NK-92 treated with Interleukin-12 subunit alpha and Interleukin-12 subunit beta, amount 100 ng/mL, for 24 hours (cell line): ENCODE data around the gene CES3.

ENCODE experiments used
- DNase-seq: peaks from one replicate; lab custom pipeline; 2025; lab: John Stamatoyannopoulos, UW

Gene CES3

DNA sequence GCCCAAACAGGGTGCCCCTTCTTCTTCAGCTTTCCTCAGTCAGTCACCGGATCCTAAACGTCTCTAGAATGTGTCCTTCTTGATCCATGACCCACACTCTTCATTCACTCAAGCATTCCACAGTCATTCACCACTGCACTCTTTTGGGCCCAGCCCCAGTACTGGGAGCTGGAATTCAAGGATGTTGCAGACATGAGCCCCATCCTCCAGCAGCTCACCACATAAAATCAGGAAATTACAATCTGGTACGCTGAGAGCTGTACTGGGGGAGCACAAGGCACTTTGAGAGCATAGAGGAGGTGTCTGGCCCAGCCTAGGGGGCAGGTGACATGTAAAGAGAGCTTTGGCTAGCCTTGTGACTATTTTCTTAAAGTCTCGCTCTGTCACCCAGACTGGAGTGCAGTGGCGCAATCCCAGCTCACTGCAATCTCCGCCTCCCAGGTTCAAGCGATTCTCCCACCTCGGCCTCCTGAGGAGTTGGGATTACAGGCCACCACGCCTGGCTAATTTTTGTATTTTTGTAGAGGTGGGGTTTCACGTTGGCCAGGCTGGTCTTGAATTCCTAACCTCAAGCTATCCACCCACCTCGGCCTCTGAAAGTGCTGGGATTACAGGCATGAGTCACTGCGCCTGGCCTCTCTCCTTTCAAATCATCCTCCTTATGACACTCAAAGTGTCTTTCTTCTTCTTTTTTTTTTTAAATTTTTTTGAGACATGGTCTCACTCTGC lies 46.0 kb downstream of the CES3 start:
- DNase-seq, result no peak

DNA sequence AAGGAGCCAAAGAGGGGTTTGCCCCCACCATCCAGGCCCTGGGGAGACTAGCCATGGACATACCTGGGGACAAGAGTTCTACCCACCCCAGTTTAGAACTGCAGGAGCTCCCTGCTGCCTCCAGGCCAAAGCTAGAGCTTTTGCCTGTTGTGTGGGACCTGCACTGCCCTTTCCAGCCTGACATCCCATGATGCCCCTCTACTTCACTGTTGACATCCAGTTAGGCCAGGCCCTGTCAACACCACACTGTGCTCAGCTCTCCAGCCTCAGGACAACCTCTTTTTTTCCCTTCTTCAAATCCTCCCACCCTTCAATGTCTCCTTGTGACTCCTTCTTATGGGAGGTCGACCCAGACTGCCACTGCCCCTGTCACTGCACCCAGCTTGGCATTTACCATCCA lies 48.1 kb downstream of the CES3 start:
- no peak for DNase-seq

DNA sequence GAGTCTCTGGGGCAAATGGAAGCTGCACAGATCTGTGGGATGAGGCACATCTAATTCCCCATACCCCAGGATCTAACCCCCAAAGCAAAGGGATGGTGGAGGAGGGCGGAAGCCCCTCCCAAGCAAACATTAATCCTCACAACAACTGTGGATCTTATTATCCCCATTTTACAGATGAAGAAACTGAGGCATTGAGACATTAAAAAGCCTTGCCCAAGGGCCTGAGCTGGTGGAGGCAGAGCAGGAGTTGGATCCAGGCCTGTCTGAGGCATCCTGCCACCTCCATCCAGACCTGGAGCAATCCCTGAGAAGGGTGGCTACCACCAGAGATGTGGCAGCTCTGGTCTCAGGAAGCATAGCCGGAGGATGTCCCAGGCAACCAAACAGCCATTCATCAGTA lies 50.2 kb downstream of the CES3 start:
- DNase-seq, result no peak

DNA sequence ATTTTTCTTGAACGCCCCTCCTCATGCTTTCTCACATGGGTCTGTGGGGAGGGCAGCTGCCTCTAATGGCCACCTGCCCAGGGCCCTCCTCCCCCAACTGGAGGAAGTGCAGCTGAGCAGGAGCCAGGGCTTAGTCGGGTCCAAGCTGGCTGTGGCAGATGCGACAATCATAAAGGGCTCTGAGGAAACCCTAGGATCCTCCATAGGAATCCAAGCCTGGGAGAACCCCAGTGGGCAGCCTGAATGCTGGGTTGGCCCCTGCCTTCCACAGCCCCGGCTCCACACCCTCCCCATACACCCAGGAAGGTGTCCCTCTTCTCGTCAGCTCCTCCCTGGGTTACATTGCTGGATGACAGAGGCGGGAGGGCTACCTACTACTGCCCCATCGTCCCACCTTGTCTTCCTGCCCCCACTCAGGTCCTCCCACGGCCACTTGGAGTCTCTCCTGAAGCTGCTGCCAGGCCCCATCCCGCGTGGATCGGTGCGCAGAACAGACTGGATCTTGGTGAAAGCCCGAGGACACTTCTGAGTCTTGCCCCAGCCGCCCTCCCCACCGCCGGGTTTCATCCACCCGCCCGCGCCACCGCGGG lies 52.3 kb downstream of the CES3 start:
- DNase-seq, result no peak

DNA sequence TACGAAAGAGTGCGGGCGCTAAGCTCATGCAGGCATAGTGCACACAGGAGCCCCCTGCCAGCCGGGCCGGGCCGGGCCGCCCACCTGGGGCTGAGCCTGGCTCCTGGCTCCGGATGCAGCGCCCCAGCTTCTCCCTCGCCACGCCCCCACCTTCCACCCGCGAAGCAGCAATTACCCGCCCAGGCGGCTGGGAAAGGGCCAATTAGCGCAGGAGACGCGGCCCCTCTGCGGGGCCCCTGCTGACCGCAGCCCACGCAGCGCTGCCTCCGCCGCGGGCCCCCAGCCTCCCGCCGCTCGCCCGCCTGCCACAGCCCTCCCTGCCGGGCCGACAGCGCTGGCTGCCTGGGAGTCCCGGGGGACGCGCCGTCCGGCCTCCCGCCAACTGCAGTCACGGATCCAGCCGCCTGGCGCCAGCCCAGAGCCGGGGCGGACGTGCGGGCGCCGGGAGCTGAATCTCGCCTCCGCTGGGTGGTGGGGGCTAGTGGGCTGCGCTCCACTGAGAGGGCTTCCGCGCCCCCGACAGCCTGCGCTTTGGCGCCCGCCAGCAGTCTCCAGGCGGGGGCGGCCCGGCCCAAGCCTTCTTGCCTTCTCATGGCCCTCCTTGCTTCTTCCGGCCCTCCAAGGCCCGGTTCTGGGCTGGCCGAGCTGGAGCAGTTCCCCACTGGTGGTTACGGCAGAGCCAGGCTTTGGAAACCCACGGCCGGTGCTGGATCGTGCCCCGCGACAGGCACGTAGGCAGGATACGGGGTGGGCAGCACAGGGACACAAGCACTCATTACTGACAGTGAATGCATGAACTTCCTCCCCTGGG lies 53.0 kb downstream of the CES3 start:
- no peak for DNase-seq

DNA sequence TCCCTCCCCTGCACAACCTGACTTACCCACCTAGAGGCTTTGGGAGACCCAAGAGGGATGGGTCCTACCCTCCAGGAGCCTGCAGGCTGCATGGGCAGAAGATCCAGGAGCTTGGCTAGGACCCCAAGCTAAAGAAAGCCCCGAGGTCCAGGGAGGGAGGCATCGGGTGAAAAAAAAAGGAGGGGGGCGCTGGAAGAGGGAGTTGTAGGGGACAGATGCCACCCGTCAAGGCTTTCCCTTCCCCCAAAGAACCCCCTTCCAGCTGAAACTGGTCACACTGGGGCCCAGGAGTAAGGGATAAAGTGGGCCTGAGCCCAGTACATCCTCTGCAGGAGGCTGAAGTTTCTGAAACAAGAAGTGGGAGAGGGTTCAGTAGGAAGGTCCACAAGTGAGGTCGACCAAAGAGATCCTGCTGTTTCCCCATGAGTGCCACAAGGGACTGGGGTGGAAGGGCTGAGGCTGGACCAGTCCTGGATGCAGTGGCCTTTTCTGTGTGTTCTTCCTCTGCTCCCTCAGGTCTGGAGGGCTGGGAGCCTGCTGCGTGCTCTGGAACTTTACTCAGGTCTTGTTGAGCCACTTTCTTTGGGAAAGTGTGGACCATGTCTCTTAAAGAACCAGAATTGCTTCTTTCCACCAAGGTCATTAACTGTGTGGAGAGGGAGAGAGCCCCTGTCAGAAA lies 53.7 kb downstream of the CES3 start:
- no peak for DNase-seq

DNA sequence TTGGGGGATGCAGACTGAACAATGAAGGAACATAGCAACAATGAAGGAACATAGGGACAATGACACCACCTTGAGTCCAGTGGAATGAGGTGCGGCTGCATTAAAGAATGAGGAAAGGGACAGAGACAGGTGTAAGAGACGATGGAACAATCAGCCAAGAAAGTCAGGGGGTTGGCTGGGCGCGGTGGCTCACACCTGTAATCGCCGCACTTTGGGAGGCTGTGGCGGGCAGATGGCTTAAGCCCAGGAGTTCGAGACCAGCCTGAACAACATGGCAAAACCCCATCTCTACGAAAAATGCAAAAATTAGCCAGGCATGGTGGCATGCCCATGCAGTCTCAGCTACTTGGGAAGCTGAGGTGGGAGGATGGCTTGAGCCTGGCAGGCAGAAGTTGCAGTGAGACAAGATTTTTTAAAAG lies 54.3 kb downstream of the CES3 start:
- no peak for DNase-seq

DNA sequence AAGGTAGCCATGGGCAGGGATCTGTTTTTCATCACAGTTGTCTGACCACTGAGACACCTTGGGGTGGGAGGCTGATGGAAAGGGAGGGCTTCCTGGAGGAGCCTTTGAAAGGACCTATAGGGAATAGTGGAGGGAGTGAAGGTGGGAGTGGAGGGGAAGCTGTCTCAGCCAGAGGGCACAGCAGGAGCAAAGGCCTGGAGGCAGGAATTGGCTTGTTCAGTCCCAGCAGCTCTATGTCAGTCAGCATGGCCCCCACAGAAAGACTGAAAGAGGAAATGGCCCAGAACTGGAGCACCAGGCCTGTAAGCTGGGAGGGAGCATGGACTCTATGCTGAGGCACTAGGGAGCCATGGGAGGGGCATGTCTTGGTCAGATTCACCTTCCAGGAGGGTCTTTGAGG lies 55.1 kb downstream of the CES3 start:
- no peak for DNase-seq

DNA sequence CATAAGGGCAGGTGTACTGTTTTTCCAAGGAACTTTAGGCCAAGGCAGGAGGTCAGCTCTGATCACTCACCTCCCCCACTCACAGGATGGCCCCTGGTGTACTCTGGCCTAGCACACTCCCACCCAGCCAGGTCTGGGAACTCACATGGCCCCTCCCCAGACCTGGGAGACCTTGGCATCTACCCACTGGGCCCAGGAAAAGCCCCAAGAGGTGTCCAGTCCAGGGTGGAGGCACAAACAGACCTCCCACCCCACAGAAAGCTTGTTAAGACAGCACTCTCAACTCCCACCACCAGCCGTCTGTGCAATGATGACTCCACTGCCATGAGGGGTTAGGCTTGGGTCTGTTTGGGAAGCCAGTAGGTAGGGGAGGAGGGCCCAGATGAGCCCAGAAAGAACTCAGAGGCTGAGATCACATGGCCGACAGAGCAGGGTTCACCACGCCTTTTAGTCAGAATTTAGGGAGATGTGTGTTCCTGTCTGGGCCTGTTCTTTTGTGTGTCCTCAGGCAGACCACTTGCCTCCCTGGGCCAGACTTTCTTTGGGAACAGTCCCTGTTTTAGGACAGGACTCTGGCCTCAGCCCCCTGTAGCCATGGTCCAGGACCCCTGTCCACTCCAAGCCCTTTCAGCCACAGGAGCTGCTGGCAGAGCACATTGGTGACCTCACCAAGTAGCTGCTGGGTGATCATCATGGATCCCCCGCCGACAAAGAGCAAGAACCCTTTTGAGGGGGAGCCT lies 55.8 kb downstream of the CES3 start:
- no peak for DNase-seq

DNA sequence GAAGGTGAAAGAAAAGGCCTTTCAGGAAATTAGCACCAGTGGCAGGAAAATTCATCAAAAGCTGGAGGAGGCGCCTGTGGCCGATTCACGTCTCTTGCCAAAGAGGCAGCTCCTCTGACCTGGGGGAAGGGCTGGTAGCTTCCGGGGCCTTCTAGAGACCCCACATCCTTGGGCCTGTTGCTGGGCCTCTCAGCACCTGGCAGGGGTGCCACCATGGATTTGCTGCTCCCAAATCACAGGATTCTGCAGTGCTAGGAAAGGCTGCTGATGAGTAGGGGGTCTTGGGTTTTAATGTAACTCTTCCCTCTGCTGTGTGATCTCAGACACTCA lies 56.3 kb downstream of the CES3 start:
- DNase-seq, result no peak

DNA sequence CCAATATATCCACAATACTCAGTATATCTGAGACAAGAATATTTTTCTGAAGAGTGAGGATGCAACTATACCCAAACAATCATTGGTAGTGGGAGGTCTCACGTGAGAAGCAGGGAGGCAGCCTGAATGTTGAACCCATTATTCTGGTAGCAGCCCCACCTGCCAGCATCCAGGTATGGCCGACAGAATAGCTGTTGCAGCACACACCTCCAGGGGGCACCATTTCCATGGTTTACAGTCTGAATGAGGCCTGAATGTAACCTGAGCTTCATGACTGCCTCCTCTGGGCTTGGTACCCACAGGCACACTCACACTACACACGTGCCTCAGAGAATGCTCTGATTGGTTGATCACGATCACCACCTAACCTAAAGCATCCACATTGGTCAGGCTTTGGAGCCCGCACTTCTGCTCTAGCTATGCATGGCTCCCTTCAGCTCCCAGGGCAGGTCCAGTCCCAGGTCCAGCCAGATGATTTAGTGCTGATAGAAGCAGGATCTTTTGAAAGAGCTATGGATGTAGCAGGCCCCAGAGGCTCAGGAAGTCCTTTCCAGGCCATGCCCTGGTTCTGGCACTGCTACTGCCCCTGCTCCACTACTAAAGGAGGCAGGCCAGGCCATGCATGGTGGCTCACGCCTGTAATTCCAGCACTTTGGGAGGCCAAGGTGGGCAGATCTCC lies 56.9 kb downstream of the CES3 start:
- peak; percentile 46 for DNase-seq

DNA sequence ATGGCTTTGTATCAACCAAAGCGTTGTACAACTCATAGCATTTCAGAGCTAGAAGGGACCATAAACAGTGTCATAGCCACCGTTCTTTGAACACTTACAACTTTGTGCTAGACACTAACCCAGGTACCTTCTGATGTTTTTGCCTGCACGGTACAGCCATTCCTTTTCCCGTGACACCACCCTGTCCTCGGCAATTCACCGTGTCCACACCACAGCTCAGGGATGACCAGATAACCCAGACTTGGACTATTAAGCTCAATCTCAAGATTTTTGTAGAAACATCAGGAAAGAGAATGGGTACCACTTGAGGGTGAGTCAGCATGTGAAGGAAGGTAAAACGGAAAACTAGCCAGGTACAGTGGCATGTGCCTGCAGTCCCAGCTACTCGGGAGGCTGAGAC lies 58.1 kb downstream of the CES3 start:
- no peak for DNase-seq

DNA sequence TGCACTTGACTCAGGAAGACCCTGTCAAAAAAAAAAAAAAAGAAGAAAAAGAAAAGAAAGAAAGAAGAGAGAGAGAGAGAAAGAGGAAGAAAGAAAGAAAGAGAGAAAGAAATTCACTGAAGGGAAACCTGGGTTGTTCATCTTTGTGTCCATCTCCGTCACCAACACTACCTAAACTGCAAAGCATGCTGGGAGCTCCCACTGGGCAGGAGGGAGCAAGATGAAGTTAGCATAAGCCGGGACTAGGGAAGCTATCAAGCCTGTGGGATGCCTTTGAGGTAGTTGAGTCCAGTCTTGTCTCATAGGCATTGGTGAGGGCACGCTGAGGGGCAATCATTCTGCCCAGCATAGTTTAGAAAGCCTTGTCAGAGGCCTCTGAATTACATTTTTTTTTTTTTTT lies 60.3 kb downstream of the CES3 start:
- DNase-seq, result no peak

DNA sequence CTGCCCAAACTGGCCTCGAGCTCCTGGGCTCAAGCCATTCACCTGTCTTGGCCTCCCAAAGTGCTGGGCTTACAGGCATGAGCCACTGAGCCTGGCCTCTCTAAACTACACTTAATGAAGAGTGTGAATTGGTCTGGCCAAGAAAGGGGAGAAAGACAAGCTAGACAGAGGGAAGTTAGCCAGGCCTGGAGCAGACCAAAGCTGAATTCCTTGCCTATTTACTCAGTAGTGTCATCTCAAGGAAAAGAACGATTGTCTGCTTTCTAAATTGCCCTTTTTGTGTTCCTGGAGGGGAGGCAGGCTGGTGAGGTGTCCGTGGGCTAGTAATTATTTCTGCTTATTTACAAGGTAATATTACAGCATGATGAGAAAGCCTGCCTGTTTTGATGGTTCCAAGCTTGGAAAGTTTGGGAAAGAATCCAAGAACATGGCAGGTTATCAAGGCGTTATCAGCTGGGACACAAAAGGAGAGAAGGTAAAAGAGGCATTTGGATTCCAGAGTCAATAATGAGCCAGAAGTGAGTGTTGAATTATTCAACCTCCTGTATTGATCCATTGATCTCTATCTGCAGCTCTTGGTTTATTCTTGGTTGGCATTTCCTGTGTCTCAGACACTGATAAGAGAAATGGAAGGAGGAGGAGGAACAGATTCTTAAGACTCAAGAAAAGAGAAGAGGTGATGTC lies 61.6 kb downstream of the CES3 start:
- DNase-seq, result no peak

DNA sequence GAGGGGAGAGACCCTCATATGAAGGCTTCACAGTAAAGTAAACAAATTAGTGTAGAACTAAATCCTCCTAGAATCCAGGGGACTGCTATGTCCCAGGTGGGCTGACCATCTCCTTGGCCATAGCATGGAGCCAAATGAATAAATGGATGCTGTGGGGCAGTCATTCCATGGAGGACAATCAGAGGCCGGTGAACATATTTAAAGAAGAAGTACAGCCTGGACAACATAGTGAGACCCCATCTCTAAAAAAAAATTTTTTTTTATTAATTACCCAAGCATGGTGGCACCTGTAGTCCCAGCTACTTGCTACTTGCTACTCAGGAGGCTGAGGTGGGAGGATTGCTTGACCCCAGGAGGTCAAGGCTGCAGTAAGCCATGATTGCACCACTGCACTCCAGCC lies 62.6 kb downstream of the CES3 start:
- DNase-seq, result no peak
